ENCODE results near the gene BAMBI. TPM values are rescaled to one million over a fixed set of nuclear protein-coding genes. Genes with fewer than 3 reads are reported as not detected.

The BAMBI gene
- polyA plus RNA-seq, 1 of the 3 experiments (the other 2 are of a cell fraction) = 2.8 TPM

GRCh38 chr10:28685717-28686116, 8.4 kb downstream of the BAMBI start (continued):
- TF ChIP-seq PBX3 (IDR thresholded peaks at IDR 0.05) (no peak), CHD2 (IDR thresholded peaks at IDR 0.05; ENCODE audit: low read length, partially characterized antibody) (no peak), FOXM1 (IDR thresholded peaks at IDR 0.05; ENCODE audit: low read depth) (no peak), TEAD4 (IDR thresholded peaks at IDR 0.05; ENCODE audit: borderline replicate concordance, insufficient read depth) (no peak), FOSL2 (IDR thresholded peaks at IDR 0.05; ENCODE audit: borderline replicate concordance, low read depth) (no peak)

GRCh38 chr10:28686835-28687682, 9.7 kb downstream of the BAMBI start:
- Histone ChIP-seq H3K4me3 (ENCODE audit: low read depth in 2 of 2, low read length in 1 of 2) (no peak overlapping the region), H4K20me1 (ENCODE audit: insufficient read depth) (no peaks in the 10 kb centered on the region), H3K9ac (no peak overlapping the region), H3K27ac (ENCODE audit: low read depth in 2 of 2, low read length in 1 of 2) (no peak overlapping the region; a peak in 1 of 4 replicates), H3K4me1 (ENCODE audit: control insufficient read depth in 1 of 2, insufficient read depth in 2 of 2, low read depth in 1 of 2, low read length in 1 of 2) (peaks cover 20 to 26% of the 10 kb centered on the region in 2 experiments; a peak in 3 of 4 replicates), H3K9me3 (no peaks in the 10 kb centered on the region), H3K79me2 (ENCODE audit: insufficient read depth) (peaks cover 2% of the 10 kb centered on the region; the same call in 1 of the 2 replicates), H3K4me2 (no peak overlapping the region), H3K36me3 (replicated peaks in 1 of 2; ENCODE audit: control insufficient read depth in 1 of 2, insufficient read depth in 2 of 2, low read length in 1 of 2) (peaks cover 11 to 14% of the 10 kb centered on the region in 2 experiments), H3F3A (replicated peaks; ENCODE audit: insufficient read depth) (peaks cover 7% of the 10 kb centered on the region), H3K9me2 (no peaks in the 10 kb centered on the region), H3K27me3 (ENCODE audit: insufficient read depth) (no peaks in the 10 kb centered on the region), H2AFZ (ENCODE audit: low read depth) (no peak overlapping the region)
- no peak for TF ChIP-seq MEF2A (IDR thresholded peaks at IDR 0.05; ENCODE audit: borderline replicate concordance, low read depth)
- no peak for TF ChIP-seq TAF1 (IDR thresholded peaks at IDR 0.05; ENCODE audit: borderline replicate concordance, low read depth, low read length)
- TF ChIP-seq EZH2phosphoT487 (IDR thresholded peaks at IDR 0.05; ENCODE audit: borderline replicate concordance, low read depth) = no peak
- no peak for TF ChIP-seq TCF12 (IDR thresholded peaks at IDR 0.05)
- no peak for TF ChIP-seq EP300 (IDR thresholded peaks at IDR 0.05; ENCODE audit: borderline replicate concordance in 1 of 2, low read depth in 1 of 2, low read length in 1 of 2)
- no peak for TF ChIP-seq ZBTB33 (IDR thresholded peaks at IDR 0.05; ENCODE audit: borderline replicate concordance, low read depth)
- no peak for TF ChIP-seq RAD21 (IDR thresholded peaks at IDR 0.05; ENCODE audit: low read length)
- TF ChIP-seq YY1 (IDR thresholded peaks at IDR 0.05; ENCODE audit: low read depth) = no peak
- TF ChIP-seq NRF1 (IDR thresholded peaks at IDR 0.05; ENCODE audit: low read depth, low read length) = no peak
- TF ChIP-seq SMC3 (IDR thresholded peaks at IDR 0.05; ENCODE audit: low read depth, low read length) = no peak
- TF ChIP-seq RXRA (IDR thresholded peaks at IDR 0.05; ENCODE audit: borderline replicate concordance, low read depth) = no peak
- TF ChIP-seq MXI1 (IDR thresholded peaks at IDR 0.05; ENCODE audit: low read depth, low read length) = no peak
- TF ChIP-seq FOXJ3 (CRISPR knock-in tag; IDR thresholded peaks at IDR 0.05) = no peak
- no peak for TF ChIP-seq IRF3 (IDR thresholded peaks at IDR 0.05; ENCODE audit: low read depth, low read length)
- no peak for TF ChIP-seq MAX (IDR thresholded peaks at IDR 0.05; ENCODE audit: low read depth)
- TF ChIP-seq CHD2 (IDR thresholded peaks at IDR 0.05; ENCODE audit: low read length, partially characterized antibody) = no peak
- 78% methylated on average over 4 of the region's 4 CpGs for WGBS (ENCODE audit: low lambda C conversion rate)
- ChIA-PET POLR2A (no interaction called here), CTCF (interaction anchor here (0.6 to 1.9 kb wide), 8 partner anchors 10 to 618 kb away, joined by 3 to 8 read pairs (median 4); partner anchors contain the start of gene BAMBI)
- DNase-seq = no peak

All from SK-N-SH (cell line).